ENCODE results near the gene DEDD. TPM values are rescaled to one million over a fixed set of nuclear protein-coding genes. Genes with fewer than 3 reads are reported as not detected.

Gene DEDD
- total and polyA plus RNA-seq, 10 of the 15 experiments (the other 5 are each of a cell fraction or from before 2014, with no cell fraction given) = 13.6 to 33.9 (median 30.3) TPM

DNA sequence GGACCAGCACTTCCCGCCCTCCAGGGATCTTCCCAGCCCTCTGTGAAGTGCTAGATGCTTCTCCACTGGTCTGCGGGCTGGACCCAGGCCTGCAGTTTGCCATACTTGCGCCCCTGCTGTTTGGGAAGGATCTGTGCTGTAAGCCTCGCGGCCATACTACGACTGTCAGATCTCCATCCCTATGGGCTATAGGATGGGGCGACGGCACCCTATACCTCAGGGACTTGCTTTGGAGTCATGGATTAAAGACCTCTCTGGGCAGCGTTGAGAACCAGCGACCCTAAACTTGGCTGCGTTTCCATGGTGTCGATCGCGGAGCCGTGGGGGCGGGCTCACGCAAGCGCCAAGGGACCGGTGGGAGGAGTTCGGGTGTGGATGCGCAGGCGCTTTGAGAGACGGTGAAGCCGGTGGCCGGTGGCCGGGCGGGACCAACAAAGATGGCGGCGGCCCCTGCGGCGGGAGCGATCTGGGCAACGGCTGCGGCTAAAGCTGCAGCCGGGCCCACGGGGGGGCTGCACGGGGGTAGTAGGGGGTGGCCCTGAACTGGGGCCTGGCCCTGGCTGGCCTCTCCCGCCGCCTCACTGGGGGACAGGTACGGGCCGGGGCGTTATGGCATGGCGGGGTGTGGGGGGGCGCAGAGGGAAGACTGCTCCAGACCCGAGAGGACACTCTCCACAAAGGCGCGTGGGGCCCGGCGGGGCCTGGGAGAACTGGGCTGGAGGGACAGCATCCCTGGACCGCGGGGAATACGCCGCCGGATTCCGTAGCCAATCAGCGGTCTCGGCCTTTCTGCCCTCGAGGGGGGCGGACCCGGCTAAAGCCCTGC lies 26.8 kb upstream of the DEDD start, which contains the start of gene USP21 (continued):
- TF ChIP-seq BMI1 (IDR thresholded peaks at IDR 0.05; ENCODE audit: borderline replicate concordance) (peak; percentile 56; the same call in 1 of the 2 replicates), KAT2A (conservative IDR thresholded peaks at IDR 0.05; ENCODE audit: control insufficient read depth, low read depth, low read length) (no peak), ETV6 (conservative IDR thresholded peaks at IDR 0.05 in 1 of 2, IDR thresholded peaks at IDR 0.05 in 1 of 2; ENCODE audit: borderline replicate concordance in 1 of 2, low read depth in 1 of 2) (no peak), WRNIP1 (IDR thresholded peaks at IDR 0.05; ENCODE audit: borderline replicate concordance, low read depth, low read length) (no peak), HDAC6 (IDR thresholded peaks at IDR 0.05; ENCODE audit: unreplicated experiment) (no peak), NR2F1 (conservative IDR thresholded peaks at IDR 0.05) (peak; percentile 40), ZNF274 (IDR thresholded peaks at IDR 0.05; ENCODE audit: insufficient read depth, insufficient read length) (no peak), TARDBP (IDR thresholded peaks at IDR 0.05; ENCODE audit: borderline replicate concordance) (no peak), POLR2AphosphoS5 (IDR thresholded peaks at IDR 0.05; ENCODE audit: low read length) (peak; percentile 66), JUNB (IDR thresholded peaks at IDR 0.05) (no peak), ZNF217 (IDR thresholded peaks at IDR 0.05) (no peak), EP300 (IDR thresholded peaks at IDR 0.05; ENCODE audit: borderline replicate concordance in 1 of 2, control insufficient read depth in 1 of 2, low read depth in 2 of 2, low read length in 2 of 2) (no peak), YBX1 (IDR thresholded peaks at IDR 0.05) (no peak), NR2C1 (IDR thresholded peaks at IDR 0.05) (peak; percentile 49), NBN (IDR thresholded peaks at IDR 0.05) (no peak), RCOR1 (conservative IDR thresholded peaks at IDR 0.05; ENCODE audit: low read depth, low read length) (no peak)
- TF ChIP-seq, protein P1, sequence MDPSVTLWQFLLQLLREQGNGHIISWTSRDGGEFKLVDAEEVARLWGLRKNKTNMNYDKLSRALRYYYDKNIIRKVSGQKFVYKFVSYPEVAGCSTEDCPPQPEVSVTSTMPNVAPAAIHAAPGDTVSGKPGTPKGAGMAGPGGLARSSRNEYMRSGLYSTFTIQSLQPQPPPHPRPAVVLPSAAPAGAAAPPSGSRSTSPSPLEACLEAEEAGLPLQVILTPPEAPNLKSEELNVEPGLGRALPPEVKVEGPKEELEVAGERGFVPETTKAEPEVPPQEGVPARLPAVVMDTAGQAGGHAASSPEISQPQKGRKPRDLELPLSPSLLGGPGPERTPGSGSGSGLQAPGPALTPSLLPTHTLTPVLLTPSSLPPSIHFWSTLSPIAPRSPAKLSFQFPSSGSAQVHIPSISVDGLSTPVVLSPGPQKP (IDR thresholded peaks at IDR 0.05; ENCODE audit: low read depth, low read length) = no peak
- TF ChIP-seq, protein P2, sequence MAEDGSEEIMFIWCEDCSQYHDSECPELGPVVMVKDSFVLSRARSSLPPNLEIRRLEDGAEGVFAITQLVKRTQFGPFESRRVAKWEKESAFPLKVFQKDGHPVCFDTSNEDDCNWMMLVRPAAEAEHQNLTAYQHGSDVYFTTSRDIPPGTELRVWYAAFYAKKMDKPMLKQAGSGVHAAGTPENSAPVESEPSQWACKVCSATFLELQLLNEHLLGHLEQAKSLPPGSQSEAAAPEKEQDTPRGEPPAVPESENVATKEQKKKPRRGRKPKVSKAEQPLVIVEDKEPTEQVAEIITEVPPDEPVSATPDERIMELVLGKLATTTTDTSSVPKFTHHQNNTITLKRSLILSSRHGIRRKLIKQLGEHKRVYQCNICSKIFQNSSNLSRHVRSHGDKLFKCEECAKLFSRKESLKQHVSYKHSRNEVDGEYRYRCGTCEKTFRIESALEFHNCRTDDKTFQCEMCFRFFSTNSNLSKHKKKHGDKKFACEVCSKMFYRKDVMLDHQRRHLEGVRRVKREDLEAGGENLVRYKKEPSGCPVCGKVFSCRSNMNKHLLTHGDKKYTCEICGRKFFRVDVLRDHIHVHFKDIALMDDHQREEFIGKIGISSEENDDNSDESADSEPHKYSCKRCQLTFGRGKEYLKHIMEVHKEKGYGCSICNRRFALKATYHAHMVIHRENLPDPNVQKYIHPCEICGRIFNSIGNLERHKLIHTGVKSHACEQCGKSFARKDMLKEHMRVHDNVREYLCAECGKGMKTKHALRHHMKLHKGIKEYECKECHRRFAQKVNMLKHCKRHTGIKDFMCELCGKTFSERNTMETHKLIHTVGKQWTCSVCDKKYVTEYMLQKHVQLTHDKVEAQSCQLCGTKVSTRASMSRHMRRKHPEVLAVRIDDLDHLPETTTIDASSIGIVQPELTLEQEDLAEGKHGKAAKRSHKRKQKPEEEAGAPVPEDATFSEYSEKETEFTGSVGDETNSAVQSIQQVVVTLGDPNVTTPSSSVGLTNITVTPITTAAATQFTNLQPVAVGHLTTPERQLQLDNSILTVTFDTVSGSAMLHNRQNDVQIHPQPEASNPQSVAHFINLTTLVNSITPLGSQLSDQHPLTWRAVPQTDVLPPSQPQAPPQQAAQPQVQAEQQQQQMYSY (CRISPR knock-in tag; IDR thresholded peaks at IDR 0.05) = no peak
- TF ChIP-seq, protein P3, sequence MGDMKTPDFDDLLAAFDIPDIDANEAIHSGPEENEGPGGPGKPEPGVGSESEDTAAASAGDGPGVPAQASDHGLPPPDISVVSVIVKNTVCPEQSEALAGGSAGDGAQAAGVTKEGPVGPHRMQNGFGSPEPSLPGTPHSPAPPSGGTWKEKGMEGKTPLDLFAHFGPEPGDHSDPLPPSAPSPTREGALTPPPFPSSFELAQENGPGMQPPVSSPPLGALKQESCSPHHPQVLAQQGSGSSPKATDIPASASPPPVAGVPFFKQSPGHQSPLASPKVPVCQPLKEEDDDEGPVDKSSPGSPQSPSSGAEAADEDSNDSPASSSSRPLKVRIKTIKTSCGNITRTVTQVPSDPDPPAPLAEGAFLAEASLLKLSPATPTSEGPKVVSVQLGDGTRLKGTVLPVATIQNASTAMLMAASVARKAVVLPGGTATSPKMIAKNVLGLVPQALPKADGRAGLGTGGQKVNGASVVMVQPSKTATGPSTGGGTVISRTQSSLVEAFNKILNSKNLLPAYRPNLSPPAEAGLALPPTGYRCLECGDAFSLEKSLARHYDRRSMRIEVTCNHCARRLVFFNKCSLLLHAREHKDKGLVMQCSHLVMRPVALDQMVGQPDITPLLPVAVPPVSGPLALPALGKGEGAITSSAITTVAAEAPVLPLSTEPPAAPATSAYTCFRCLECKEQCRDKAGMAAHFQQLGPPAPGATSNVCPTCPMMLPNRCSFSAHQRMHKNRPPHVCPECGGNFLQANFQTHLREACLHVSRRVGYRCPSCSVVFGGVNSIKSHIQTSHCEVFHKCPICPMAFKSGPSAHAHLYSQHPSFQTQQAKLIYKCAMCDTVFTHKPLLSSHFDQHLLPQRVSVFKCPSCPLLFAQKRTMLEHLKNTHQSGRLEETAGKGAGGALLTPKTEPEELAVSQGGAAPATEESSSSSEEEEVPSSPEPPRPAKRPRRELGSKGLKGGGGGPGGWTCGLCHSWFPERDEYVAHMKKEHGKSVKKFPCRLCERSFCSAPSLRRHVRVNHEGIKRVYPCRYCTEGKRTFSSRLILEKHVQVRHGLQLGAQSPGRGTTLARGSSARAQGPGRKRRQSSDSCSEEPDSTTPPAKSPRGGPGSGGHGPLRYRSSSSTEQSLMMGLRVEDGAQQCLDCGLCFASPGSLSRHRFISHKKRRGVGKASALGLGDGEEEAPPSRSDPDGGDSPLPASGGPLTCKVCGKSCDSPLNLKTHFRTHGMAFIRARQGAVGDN (IDR thresholded peaks at IDR 0.05) = 0 out of 2 replicates have a peak, but pooled peaks have one; percentile 44
- TF ChIP-seq, protein P4, sequence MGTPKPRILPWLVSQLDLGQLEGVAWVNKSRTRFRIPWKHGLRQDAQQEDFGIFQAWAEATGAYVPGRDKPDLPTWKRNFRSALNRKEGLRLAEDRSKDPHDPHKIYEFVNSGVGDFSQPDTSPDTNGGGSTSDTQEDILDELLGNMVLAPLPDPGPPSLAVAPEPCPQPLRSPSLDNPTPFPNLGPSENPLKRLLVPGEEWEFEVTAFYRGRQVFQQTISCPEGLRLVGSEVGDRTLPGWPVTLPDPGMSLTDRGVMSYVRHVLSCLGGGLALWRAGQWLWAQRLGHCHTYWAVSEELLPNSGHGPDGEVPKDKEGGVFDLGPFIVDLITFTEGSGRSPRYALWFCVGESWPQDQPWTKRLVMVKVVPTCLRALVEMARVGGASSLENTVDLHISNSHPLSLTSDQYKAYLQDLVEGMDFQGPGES (IDR thresholded peaks at IDR 0.05) = no peak

All from GM12878 (cell line).